Left ventricle myocardium inferior (tissue), 1 donor: ENCODE measurements around the gene TMEM25. TPM values are rescaled to one million over a fixed set of nuclear protein-coding genes. Genes with fewer than 3 reads are reported as not detected.

Experiments used
- DNase-seq: peaks from one replicate; pipeline ENCODE4 v3.0.0-alpha.2; 2020
- H3K27ac ChIP-seq: fragments of 200-600 bp; replicated peaks from 2 replicates; pipeline ENCODE4 v1.8.0; 2021
- H3K27me3 ChIP-seq: fragments of 200-600 bp; 2 replicates; pipeline ENCODE4 v1.8.0; 2021; ENCODE audit warnings: low read depth
- H3K36me3 ChIP-seq: fragments of 200-600 bp; 2 replicates; pipeline ENCODE4 v1.8.0; 2021
- H3K4me1 ChIP-seq: fragments of 200-600 bp; 2 replicates; pipeline ENCODE4 v1.8.0; 2021
- H3K4me3 ChIP-seq: fragments of 200-600 bp; 2 replicates; pipeline ENCODE4 v1.8.0; 2021; ENCODE audit warnings: mild to moderate bottlenecking, moderate library complexity
- H3K9me3 ChIP-seq: fragments of 200-600 bp; replicated peaks from 2 replicates; pipeline ENCODE4 v1.8.0; 2021
- CTCF ChIP-seq: fragments of 200-600 bp; IDR thresholded peaks from 2 replicates; pipeline ENCODE4 v1.8.0; 2021; ENCODE audit warnings: antibody characterized with exemption, mild to moderate bottlenecking, borderline replicate concordance
- intact Hi-C: fragments of 100-400 bp; cut with micrococcal nuclease; formaldehyde crosslinking; loops from one replicate; pipeline ENCODE4 v1.11.0; 2022
- total RNA-seq: library from RNA; stranded (reverse); fragmentation: NEBNext Ultra II Directional; extraction: Animal tissue kit (Norgen Biotek cat#: 25700); gene quantifications from one replicate; pipeline ENCODE4 v1.2.1, GENCODE V29; 2021
- donor health status: DM: no; HTN: yes; CAD: no; lungs with severe emphysema.

The TMEM25 gene
- total RNA-seq, 1 donor from 2014 or later, result 7.8 TPM

- Histone ChIP-seq H3K27ac (no peak overlapping the region), H3K27me3 (no peaks in the 10 kb centered on the region), H3K4me3 (no peak overlapping the region), H3K9me3 (no peaks in the 10 kb centered on the region), H3K36me3 (no peaks in the 10 kb centered on the region), H3K4me1 (no peaks in the 10 kb centered on the region)
- no peak for DNase-seq
- TF ChIP-seq CTCF, result no peak
- intact Hi-C loops, result no loop called here
Observed at GRCh38 chr11:118537409-118537980, 6.5 kb downstream of the TMEM25 start.

GRCh38 chr11:118544010-118544646, 13.1 kb downstream of the TMEM25 start:
- Histone ChIP-seq H3K4me3 (no peak overlapping the region), H3K27me3 (no peaks in the 10 kb centered on the region), H3K4me1 (no peaks in the 10 kb centered on the region), H3K9me3 (no peaks in the 10 kb centered on the region), H3K36me3 (peaks cover 29% of the 10 kb centered on the region), H3K27ac (no peak overlapping the region)
- intact Hi-C loops, result no loop called here
- no peak for DNase-seq
- TF ChIP-seq CTCF, result no peak

GRCh38 chr11:118544647-118545010, 13.6 kb downstream of the TMEM25 start:
- Histone ChIP-seq H3K4me1 (no peaks in the 10 kb centered on the region), H3K9me3 (no peaks in the 10 kb centered on the region), H3K27me3 (no peaks in the 10 kb centered on the region), H3K4me3 (no peak overlapping the region), H3K36me3 (peaks cover 34% of the 10 kb centered on the region), H3K27ac (no peak overlapping the region)
- DNase-seq, result no peak
- no peak for TF ChIP-seq CTCF
- intact Hi-C loops, result no loop called here

- H3K4me3 ChIP-seq, result no peak overlapping the region
- H3K36me3 ChIP-seq, result peaks cover 43% of the 10 kb centered on the region
- H3K27me3 ChIP-seq, result no peaks in the 10 kb centered on the region
- intact Hi-C loops, result no loop called here
- DNase-seq, result no peak
- no peaks in the 10 kb centered on the region for H3K9me3 ChIP-seq
- H3K27ac ChIP-seq, result no peak overlapping the region
- no peak for TF ChIP-seq CTCF
- no peaks in the 10 kb centered on the region for H3K4me1 ChIP-seq
Observed at GRCh38 chr11:118545533-118545932, 14.5 kb downstream of the TMEM25 start.

- no peaks in the 10 kb centered on the region for H3K4me1 ChIP-seq
- no peak for DNase-seq
- H3K27me3 ChIP-seq, result no peaks in the 10 kb centered on the region
- peaks cover 59% of the 10 kb centered on the region for H3K36me3 ChIP-seq
- no peak overlapping the region for H3K4me3 ChIP-seq
- H3K27ac ChIP-seq, result no peak overlapping the region
- intact Hi-C loops, result no loop called here
- H3K9me3 ChIP-seq, result no peaks in the 10 kb centered on the region
- no peak for TF ChIP-seq CTCF
Observed at GRCh38 chr11:118547132-118547531, 16.1 kb downstream of the TMEM25 start.
